Measurements from ENCODE around the gene KAZN.

KAZN gene

DNA sequence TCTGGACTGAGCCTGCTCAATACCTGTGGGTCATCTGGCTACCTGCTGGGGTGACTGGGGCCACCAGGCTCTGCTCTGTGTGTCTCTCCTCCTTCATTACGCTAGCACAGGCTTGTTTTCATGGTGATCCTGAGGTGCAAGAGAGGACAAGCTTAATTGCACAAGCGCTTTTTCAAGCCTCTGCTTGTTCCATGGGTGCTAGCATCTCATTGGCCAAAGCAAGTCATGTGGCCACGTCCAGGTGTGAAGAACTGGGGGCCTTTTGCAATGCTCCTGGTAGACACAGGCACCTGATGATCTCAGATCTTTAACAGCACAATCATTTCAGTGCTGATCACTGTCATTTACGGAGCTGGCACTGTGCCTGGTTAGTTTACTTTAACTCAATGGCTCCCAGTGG lies 114.6 kb downstream of the KAZN start:
- no peak for DNase-seq (ENCODE audit: low read depth)

DNA sequence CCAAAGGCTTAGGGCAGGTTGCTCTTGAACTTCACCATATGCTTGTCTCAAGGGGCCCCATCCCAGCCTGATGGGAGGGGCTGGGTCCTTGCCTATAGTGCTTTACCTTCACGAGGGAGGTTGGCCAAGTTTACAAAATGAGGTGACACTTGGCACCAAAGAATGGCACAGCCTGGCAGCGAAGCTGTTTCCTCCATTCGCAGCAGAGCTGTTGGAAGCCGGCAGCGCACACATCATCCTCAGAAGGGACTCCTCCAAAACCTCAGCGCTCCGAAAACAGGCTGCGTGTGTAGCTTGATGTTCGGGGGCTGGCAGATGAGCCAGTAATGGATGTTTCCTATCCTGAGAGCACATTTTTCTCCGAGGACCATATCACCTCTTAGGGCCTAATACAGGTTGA lies 116.8 kb downstream of the KAZN start:
- no peak for DNase-seq (ENCODE audit: low read depth)

DNA sequence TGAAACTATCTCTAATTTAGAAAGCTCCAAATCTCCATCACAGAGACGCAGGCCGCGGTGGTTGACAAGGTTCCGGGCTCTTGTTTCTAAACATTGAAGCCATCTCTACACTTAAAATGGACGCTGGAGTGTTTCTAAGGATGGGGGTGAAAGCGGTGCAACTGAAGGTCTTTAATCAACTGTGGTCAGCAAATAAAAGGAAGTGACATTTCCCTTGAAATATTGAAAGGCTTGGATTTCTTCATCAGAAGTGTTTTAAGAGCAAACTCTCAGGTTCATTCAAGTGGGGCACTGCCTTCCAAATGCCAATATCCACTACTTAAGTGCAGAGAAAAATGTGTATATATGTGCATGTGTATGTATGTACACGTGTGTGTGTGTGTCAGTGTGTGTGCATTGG lies 117.3 kb downstream of the KAZN start:
- DNase-seq (ENCODE audit: low read depth) = no peak

DNA sequence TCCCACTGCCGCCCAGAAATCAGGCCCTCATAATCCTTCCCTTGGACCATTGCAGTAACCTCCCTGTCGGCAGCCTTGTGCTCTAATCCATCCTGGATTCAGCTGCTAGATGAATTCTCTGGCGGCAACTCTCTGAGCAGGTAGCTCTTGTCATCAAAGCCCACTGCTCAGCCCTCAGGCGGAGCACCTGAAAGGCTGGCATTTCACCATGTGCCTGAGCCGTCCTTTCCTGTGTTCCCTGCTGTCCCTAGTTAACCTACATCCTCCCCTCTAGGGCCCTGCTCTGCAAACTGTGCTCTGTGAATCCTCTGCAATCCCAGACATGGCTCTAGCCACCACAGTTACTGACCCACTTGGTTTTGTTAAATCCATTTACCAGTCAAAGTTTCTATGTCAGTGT lies 118.0 kb downstream of the KAZN start:
- no peak for DNase-seq (ENCODE audit: low read depth)

DNA sequence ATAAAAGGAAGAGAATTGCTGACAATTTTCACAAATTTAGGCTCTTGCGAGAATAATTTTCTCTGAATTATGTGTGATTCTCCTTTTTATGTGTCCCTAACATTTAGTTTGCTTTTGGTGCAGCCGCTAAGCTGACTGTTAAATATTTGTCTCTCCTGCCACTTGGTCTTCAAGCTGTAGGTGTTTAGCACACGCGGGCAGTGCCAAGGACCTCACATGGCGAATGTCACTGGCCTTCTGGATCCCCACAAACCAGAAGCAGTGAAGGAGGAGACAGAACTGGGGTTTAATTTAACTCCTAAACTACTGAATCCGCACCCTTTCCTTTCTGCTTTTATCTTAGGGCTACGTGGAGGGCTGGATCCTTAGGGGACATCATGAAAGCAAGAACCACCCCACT lies 120.0 kb downstream of the KAZN start:
- DNase-seq (ENCODE audit: low read depth) = no peak

DNA sequence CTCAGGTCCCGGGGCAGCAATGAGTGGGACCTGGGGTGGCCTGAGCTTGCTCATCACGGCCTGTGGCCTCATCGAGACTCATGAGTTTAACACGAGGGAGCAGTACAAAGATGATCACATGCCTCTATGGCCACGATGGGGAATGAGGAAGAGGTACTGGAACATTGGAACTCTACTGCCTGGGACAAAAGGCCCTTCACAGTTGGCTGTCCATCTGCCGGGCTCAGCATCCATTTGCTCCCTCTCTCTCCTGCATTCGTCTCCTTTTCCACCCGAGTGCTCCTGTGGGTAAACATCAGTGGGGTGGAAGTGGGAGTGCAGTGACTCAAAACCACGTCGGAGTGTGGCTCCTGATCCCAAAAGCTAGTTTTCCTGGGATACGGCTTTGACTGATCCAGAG lies 124.9 kb downstream of the KAZN start:
- no peak for DNase-seq (ENCODE audit: low read depth)

DNA sequence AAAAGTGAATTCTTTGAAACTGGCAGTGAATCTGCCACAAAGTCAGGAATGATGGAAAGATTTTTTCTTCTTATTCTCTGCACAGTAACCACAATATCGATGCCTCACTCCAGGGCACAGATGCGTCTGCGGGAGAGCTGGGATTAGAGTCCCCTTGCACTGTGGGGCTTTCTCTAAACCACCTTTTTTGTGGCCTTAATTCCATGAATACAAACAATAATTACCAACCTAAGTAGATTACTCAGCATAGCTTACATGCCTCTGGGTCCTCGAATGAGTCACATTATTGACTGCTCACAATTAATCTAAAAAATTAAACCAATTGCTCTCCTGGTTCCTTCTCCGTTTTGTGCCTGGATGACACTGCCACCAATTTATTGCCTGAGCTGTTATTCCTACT lies 125.8 kb downstream of the KAZN start:
- peak; percentile 34 for DNase-seq (ENCODE audit: low read depth)

DNA sequence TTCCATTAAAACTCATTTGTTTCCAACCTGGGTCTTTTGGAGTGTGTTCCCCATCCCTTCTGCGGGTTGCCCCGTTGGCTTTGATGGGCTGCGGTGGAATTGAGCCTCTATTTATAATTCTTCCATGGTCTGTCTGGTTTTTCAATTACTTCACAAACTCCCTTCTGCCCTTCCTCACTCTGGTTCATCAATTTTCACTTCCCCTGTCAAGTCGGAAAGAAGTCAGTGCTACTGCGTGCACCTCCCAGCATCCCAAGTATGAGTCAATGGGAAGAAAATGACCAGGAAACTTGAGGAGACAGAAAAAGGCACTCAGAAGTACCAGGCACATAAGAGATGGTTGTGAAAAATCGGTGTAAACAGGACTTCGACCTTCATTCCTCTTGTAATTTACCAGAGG lies 126.2 kb downstream of the KAZN start:
- no peak for DNase-seq (ENCODE audit: low read depth)

DNA sequence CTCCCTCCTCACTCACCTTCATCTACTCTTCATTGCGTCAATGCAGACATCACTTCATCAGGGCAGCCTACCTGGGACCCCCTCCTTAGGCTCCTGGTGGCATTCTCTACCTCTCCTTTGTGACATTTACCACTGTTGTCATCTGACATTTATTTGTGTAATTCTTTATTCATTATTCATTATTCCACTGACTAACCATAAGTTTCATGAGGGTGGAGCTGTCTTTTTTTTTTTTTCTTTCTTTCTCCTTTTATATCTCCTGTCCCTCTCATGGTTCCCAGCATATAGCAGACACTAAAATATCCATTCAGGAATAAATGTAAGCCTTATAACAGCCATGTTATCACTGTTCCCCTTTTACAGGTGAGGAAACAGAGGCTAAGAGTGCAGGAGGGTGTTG lies 126.8 kb downstream of the KAZN start:
- DNase-seq (ENCODE audit: low read depth) = no peak

DNA sequence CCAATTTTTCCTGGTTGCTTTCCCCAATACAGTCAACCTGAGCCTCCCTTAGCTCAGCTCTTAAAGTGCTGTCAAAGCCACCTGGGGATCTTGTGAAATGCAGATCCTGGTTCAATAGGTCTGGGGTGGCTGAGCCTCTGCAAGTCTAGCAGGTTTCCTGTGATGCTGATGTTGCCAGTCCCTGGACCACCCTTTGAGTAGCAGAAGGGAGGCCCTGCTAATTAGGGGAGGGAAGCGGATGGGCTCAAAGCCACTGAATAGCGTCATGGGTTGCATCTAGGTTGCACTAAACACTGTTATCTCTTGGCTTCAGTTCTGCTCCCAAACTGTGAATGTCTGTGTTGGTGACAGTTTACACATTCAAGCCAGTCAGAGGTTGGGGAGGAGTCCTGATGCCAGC lies 127.2 kb downstream of the KAZN start:
- no peak for DNase-seq (ENCODE audit: low read depth)

DNA sequence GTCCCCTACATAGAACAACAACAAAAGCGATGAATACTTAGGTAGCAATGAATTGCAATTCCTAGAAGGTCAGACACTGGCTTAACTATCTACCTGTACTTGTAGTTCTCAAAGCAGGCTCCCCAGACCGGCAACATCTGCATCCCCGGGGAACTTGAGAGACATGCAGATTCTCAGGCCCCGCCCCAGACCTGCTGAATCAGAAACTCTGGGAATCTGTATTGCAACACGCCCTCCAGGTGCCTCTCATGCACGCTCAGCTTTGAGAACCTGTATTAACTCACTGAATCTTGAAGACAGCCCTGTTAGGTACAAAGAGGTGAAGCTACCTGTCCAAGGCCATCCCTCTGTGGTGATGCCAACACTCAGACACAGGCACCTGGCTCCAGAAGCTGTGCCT lies 128.1 kb downstream of the KAZN start:
- DNase-seq (ENCODE audit: low read depth) = no peak

DNA sequence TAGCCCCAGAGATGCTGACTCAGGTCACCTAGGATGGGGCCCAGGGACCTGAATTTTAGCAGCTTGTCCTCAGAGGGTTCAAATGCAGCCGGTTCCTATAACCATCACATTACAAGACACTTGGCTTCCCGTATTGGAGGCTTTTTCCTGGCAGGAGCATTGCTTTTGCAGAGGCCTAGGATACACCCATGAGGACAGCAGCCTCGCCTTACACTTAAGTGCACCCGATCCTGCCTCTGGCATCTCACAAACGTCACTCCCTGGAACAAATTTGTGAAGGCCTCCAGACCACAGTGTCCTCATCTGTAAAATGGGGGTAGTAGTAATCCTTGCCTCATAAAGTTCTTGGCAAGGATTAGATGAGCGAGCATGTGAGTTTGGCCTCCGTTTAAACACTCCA lies 130.0 kb downstream of the KAZN start:
- no peak for DNase-seq (ENCODE audit: low read depth)

DNA sequence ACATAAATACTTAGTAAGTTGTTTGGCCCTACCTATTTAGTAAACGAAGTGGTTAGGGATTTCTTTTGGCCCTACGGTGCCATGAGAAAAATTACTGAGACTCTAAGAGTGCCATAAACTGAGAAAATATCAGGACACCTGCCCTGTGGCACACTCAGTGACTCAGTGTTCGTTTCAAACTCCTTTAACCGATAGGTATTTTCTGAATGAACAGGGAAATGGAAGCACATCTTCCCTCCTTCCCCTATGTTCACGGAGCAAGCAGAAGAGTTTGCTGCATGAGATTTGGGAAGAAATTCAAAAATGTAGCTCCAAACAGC lies 134.2 kb downstream of the KAZN start:
- no peak for DNase-seq (ENCODE audit: low read depth)

DNA sequence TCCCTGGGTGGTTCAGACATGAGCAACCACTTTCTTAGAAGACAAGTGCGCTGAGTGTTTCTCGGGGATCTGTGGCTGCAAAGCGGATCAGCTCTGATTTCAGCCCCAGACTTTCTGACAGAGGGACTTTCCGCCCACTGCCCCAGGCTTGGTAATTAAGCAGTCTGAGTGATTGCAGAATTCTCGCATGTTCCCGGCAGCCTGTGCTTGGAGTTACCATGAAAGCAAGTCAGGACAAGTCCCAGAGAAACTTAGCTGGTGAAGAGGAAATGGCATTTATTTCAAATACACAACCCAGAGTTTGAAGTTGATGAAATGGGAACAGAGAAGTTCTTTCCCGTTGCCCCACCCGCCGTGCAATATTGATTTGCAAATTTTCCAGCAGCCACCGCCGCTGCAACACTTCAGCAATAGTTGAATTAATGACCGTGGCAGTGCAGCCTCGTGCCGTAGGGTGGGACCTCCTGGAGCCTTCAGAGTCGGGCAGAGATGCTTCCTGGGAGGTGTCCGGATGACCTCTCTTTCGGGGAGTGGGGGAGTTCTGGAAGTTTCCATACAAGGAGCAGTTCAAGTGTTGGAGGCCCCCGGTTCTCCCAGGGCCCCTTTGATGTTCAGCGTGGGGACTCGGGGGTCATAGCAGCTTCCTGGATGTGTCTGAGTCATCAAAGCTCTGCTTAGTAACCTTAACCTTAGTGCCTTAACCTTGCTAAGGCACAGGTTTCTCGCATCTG lies 134.7 kb downstream of the KAZN start:
- DNase-seq (ENCODE audit: low read depth) = peak; percentile 56

DNA sequence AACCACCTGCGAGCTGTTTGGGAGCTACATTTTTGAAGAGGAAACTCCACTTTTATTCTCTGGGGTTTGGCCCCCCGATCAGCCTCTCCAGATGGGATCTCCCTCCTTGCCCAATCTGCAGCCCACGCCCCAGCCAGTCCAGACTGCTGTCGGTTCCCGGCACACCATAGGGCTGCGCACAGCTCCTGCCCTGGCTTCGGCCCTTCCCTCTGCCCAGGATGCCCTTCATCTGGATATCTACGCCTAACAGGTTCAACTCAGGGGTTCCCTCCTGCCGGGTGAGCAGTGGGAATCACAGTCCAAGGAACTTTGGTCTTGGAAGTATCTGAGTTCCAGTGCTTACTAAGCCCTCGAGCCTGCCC lies 135.3 kb downstream of the KAZN start:
- DNase-seq (ENCODE audit: low read depth) = no peak

DNA sequence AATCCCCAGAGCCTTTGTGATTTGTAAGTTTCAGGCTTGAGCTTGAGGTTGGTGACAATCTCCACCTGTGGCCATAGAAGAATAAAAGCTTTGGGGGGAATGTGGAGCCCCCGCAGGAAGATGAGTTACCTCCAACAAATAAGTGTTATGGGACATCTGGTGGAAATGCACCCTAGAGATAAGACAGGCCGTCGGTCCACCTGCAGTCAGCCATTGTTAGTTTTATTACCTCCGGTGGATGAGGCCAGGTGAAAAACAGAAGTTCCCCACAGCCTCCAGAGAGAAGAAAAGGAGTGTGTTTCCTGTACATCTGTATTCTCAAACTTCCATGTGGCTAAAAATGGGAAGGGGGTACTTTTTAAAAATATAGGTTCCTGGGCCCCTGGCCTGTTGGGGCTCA lies 137.4 kb downstream of the KAZN start:
- no peak for DNase-seq (ENCODE audit: low read depth)

DNA sequence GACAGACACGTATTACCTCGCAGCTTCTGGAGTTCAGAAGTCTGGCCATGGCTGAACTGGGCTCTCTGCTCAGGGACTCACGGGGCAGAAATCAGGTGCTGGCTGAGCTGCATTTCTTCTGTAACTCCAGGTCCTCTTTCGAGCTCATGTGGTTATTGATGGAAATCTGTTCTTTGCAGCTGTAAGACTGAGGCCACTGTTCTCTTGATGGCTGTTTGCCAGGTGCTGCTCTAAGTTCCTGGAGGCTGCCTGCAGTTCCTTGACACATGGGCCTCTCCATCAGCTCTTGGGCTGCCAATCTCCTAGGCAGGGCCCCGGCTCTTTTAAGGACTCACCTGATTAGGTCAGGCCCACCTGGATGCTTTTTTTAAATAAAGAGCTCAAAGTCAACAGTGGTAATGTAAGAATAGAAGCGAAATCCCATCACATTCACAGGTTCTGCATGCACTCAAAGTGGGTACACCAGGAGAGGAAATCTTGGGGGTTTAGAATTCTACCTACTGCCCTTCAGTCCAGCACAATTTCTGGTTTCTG lies 139.1 kb downstream of the KAZN start:
- DNase-seq (ENCODE audit: low read depth) = no peak

DNA sequence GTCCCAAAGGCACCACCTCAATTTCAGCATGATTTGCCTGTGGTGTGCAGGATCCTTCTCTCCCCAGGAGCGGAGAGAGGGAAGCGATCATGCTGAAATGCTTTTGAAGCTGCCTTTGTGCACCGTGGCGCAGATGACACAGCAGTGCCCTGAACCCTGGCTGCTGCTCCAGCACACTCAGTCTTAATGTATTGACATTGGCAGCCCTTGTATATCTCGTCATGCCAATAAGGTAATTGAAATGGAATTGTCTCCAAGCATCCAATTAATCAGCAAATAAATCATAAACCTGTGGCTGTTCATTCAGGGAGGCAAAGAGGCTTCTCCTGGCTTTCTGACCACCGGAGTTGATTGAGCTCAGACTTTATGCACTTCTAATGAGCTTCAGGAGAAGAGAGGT lies 139.8 kb downstream of the KAZN start:
- DNase-seq (ENCODE audit: low read depth) = no peak

DNA sequence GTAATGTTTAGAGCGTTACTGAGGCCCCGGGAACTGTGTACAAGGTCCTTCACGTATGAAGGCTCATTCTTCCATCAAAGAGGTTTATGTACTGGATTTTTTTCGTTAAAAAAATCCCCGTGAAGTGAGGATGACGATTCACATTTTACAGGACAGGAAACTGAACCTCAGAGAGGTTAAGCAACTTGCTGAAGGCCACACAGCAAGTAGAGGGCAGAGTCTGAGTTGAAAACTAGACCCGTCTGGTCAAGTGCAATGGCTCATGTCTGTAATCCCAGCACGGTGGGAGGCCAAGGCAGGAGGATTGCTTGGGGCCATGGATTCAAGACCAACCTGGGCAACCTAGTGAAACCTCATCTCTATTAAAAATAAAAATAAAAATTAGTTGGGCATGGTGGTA lies 140.2 kb downstream of the KAZN start:
- DNase-seq (ENCODE audit: low read depth) = no peak

DNA sequence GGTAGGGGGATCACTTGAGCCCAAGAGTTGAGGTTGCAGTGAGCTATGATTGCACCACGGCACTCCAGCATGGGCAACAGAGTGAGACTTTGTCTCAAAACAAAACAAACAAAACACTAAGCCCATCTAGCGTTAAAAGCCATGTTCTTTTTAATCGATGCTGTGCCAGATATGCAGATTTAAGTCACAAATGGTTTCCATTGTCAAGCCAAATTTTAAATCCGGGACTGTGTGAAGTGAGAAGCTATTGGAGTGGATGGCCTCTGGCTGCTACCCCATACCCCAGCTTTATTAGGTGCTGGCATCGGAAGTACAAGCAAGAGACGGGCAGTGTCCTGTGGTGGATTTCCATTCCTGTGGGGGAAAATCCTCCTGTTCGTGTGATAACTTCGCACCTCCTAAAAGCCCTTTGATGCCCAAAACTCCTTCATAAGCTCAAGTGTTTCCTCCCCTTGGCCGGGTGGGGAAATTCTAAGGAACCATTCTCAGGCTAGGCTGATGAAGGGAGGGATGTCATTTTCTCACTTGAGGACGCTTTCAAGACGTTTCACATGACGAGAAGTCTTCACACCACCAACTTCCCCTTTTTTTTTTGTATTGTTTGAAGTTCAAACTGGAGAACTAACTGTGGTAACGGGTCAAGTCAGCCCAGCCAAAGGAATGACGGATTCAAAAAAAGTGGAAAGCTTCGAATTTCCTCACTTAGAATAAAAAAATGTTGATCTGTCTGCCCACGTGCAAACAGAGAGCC lies 140.8 kb downstream of the KAZN start:
- no peak for DNase-seq (ENCODE audit: low read depth)

DNA sequence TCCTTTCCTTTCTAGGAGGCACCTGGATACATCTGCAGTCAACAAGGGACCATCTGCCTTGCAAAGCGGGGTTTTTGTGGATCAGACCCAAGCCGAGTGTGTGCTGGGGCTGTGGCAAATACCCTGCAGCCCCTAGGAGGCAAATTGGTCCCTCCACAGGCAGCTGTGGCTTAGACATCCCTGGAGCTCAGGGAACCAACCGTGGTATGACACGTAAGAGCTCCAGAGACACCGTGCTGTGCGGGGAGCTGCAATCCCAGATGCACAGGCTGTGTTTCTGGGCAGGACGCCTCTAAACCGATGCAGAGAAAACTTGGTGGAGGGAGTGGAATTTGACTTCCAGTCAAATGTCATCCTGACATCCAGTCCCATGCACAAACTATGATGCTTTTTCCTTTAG lies 141.5 kb downstream of the KAZN start:
- DNase-seq (ENCODE audit: low read depth) = no peak

DNA sequence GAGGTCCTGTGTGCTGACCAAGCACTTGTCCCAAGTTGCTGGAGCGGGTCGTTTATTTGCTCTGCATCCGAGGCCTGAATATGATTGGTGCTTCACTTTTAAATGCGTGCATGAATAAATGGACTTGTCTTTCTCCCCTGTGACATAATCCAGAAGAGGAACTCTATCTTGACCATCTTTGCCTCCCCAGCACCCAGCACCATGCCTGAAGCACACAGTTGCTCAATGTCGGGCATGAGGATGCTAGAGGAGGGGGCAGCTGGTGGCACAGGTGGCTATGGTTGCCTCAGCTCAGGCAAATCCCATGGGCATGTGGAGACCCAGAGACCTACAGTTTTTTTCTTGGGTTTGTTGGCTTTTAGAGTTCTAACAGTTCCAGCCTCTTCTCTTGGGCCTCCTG lies 142.6 kb downstream of the KAZN start:
- no peak for DNase-seq (ENCODE audit: low read depth)

DNA sequence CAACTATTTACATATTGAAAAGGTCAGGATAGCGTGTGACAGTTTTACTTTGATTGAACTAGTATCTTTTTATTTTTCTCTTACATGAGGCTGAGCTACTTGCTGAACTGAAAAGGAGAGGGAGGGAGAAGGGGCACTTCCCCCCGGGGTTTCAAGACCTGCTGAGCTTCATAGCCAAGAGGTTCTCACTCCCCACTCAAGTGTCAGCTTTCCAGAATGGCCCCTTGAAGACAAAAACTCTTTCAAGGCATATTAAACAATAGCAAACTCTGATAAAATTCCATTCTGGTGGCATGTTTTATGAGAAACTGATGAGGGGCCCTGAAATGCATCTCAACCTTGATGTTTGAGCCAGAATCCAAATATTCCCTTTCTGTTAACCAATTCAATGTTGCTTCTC lies 143.0 kb downstream of the KAZN start:
- DNase-seq (ENCODE audit: low read depth) = no peak
